ENCODE measurements around the gene AKR1C1. TPM values are rescaled to one million over a fixed set of nuclear protein-coding genes. Genes with fewer than 3 reads are reported as not detected.
"Not testable (repeated sequence)": the region's sequence is repeated elsewhere in the genome, so short reads cannot be mapped to it uniquely, and the experiment has no call there.

The AKR1C1 gene
- total and polyA plus RNA-seq, 2 donors (not counting 3 experiments of a cell fraction or from before 2014, with no cell fraction given): 1.5 to 5.5 TPM

- H3K9me1 ChIP-seq (replicated peaks; ENCODE audit: control insufficient read depth, extremely low read depth, insufficient read depth, low read length); intact Hi-C loops (cut with micrococcal nuclease); H3K4me2 ChIP-seq (ENCODE audit: insufficient read depth, low read length); H3K27ac ChIP-seq (ENCODE audit: insufficient read depth, low read depth, low read length); H3K79me2 ChIP-seq (ENCODE audit: control insufficient read depth, insufficient read depth, low read length); CTCF ChIA-PET; H2AFZ ChIP-seq (ENCODE audit: low read depth, low read length); POLR2A ChIA-PET; H3K4me3 ChIP-seq (replicated peaks in 1 of 3; ENCODE audit: insufficient read depth in 1 of 3, low read depth in 1 of 3, low read length in 3 of 3); DNase-seq (ENCODE audit: low read depth, low spot score); BruUV-seq (replicated peaks); H3K4me1 ChIP-seq (ENCODE audit: control insufficient read depth, extremely low read depth, insufficient read depth, low read length); H4K20me1 ChIP-seq (replicated peaks; ENCODE audit: control insufficient read depth, extremely low read depth, insufficient read depth, low read length); dilution Hi-C loops (cut with MboI; ENCODE audit: extremely low pct_ligation_motif_present, low sequenced_read_pairs); H3K27me3 ChIP-seq (ENCODE audit: control insufficient read depth in 2 of 2, insufficient read depth in 2 of 2, low read length in 2 of 2); H3K9ac ChIP-seq (replicated peaks; ENCODE audit: extremely low read depth, insufficient read depth, low read length); H3K9me3 ChIP-seq (replicated peaks; ENCODE audit: control insufficient read depth, insufficient read depth, low read length); H3K36me3 ChIP-seq (ENCODE audit: control insufficient read depth in 2 of 2, extremely low read depth in 1 of 2, insufficient read depth in 2 of 2, low read length in 2 of 2): not testable (repeated sequence)
- FAIRE-seq: peak; percentile 12
These were observed 40.8 kb downstream of the AKR1C1 start for GRCh38 chr10:5004030-5004385.

GRCh38 chr10:5004501-5004900, 41.3 kb downstream of the AKR1C1 start:
- H4K20me1 ChIP-seq (replicated peaks; ENCODE audit: control insufficient read depth, extremely low read depth, insufficient read depth, low read length); H3K9me1 ChIP-seq (replicated peaks; ENCODE audit: control insufficient read depth, extremely low read depth, insufficient read depth, low read length); dilution Hi-C loops (cut with MboI; ENCODE audit: extremely low pct_ligation_motif_present, low sequenced_read_pairs); H3K4me1 ChIP-seq (ENCODE audit: control insufficient read depth, extremely low read depth, insufficient read depth, low read length); H3K4me2 ChIP-seq (ENCODE audit: insufficient read depth, low read length); H3K27me3 ChIP-seq (ENCODE audit: control insufficient read depth in 2 of 2, insufficient read depth in 2 of 2, low read length in 2 of 2); H3K9ac ChIP-seq (replicated peaks; ENCODE audit: extremely low read depth, insufficient read depth, low read length); CTCF ChIA-PET; H3K27ac ChIP-seq (ENCODE audit: insufficient read depth, low read depth, low read length); H3K79me2 ChIP-seq (ENCODE audit: control insufficient read depth, insufficient read depth, low read length); intact Hi-C loops (cut with micrococcal nuclease); H3K9me3 ChIP-seq (replicated peaks; ENCODE audit: control insufficient read depth, insufficient read depth, low read length); DNase-seq (ENCODE audit: low read depth, low spot score); FAIRE-seq; POLR2A ChIA-PET; BruUV-seq (replicated peaks); H2AFZ ChIP-seq (ENCODE audit: low read depth, low read length); H3K36me3 ChIP-seq (ENCODE audit: control insufficient read depth in 2 of 2, extremely low read depth in 1 of 2, insufficient read depth in 2 of 2, low read length in 2 of 2); H3K4me3 ChIP-seq (replicated peaks in 1 of 3; ENCODE audit: insufficient read depth in 1 of 3, low read depth in 1 of 3, low read length in 3 of 3): not testable (repeated sequence)

- H4K20me1 ChIP-seq (replicated peaks; ENCODE audit: control insufficient read depth, extremely low read depth, insufficient read depth, low read length); FAIRE-seq; H3K36me3 ChIP-seq (ENCODE audit: control insufficient read depth in 2 of 2, extremely low read depth in 1 of 2, insufficient read depth in 2 of 2, low read length in 2 of 2); dilution Hi-C loops (cut with MboI; ENCODE audit: extremely low pct_ligation_motif_present, low sequenced_read_pairs); H3K9me3 ChIP-seq (replicated peaks; ENCODE audit: control insufficient read depth, insufficient read depth, low read length); CTCF ChIA-PET; intact Hi-C loops (cut with micrococcal nuclease); DNase-seq (ENCODE audit: low read depth, low spot score); H3K27ac ChIP-seq (ENCODE audit: insufficient read depth, low read depth, low read length); POLR2A ChIA-PET; H3K9ac ChIP-seq (replicated peaks; ENCODE audit: extremely low read depth, insufficient read depth, low read length); H3K27me3 ChIP-seq (ENCODE audit: control insufficient read depth in 2 of 2, insufficient read depth in 2 of 2, low read length in 2 of 2); H2AFZ ChIP-seq (ENCODE audit: low read depth, low read length); H3K9me1 ChIP-seq (replicated peaks; ENCODE audit: control insufficient read depth, extremely low read depth, insufficient read depth, low read length); H3K4me2 ChIP-seq (ENCODE audit: insufficient read depth, low read length); H3K79me2 ChIP-seq (ENCODE audit: control insufficient read depth, insufficient read depth, low read length); BruUV-seq (replicated peaks); H3K4me1 ChIP-seq (ENCODE audit: control insufficient read depth, extremely low read depth, insufficient read depth, low read length); H3K4me3 ChIP-seq (replicated peaks in 1 of 3; ENCODE audit: insufficient read depth in 1 of 3, low read depth in 1 of 3, low read length in 3 of 3): not testable (repeated sequence)
These were observed 45.8 kb downstream of the AKR1C1 start for GRCh38 chr10:5008857-5009548.

GRCh38 chr10:5010043-5010442, 46.8 kb downstream of the AKR1C1 start:
- POLR2A ChIA-PET; BruUV-seq (replicated peaks); H3K4me2 ChIP-seq (ENCODE audit: insufficient read depth, low read length); DNase-seq (ENCODE audit: low read depth, low spot score); H3K27me3 ChIP-seq (ENCODE audit: control insufficient read depth in 2 of 2, insufficient read depth in 2 of 2, low read length in 2 of 2); FAIRE-seq; H2AFZ ChIP-seq (ENCODE audit: low read depth, low read length); intact Hi-C loops (cut with micrococcal nuclease); H3K9me1 ChIP-seq (replicated peaks; ENCODE audit: control insufficient read depth, extremely low read depth, insufficient read depth, low read length); CTCF ChIA-PET; H4K20me1 ChIP-seq (replicated peaks; ENCODE audit: control insufficient read depth, extremely low read depth, insufficient read depth, low read length); H3K79me2 ChIP-seq (ENCODE audit: control insufficient read depth, insufficient read depth, low read length); H3K27ac ChIP-seq (ENCODE audit: insufficient read depth, low read depth, low read length); H3K9ac ChIP-seq (replicated peaks; ENCODE audit: extremely low read depth, insufficient read depth, low read length); H3K9me3 ChIP-seq (replicated peaks; ENCODE audit: control insufficient read depth, insufficient read depth, low read length); H3K36me3 ChIP-seq (ENCODE audit: control insufficient read depth in 2 of 2, extremely low read depth in 1 of 2, insufficient read depth in 2 of 2, low read length in 2 of 2); H3K4me1 ChIP-seq (ENCODE audit: control insufficient read depth, extremely low read depth, insufficient read depth, low read length); H3K4me3 ChIP-seq (replicated peaks in 1 of 3; ENCODE audit: insufficient read depth in 1 of 3, low read depth in 1 of 3, low read length in 3 of 3); dilution Hi-C loops (cut with MboI; ENCODE audit: extremely low pct_ligation_motif_present, low sequenced_read_pairs): not testable (repeated sequence)
